HEK293 (cell line): ENCODE results near the gene CTTN.

Experiments used
- CTCF ChIA-PET: fragments of 350-600 bp; formaldehyde crosslinking; extraction: SDS; loops from one replicate; lab custom pipeline; 2021; ENCODE audit warnings: antibody characterized with exemption; lab: Yijun Ruan, JAX
- POLR2A ChIA-PET: fragments of 300-600 bp; formaldehyde crosslinking; extraction: SDS; loops from one replicate; lab custom pipeline; 2020; ENCODE audit warnings: antibody characterized with exemption, inconsistent platforms; lab: Yijun Ruan, JAX
- H3K27ac ChIP-seq: fragments of 200-500 bp; sonication (Bioruptor generic); 2 replicates; pipeline ENCODE4 v1.5.1; 2014; ENCODE audit warnings: low read depth, low read length, control low read depth, inconsistent platforms; ENCODE audit errors: extremely low read depth
- H3K36me3 ChIP-seq, 2 experiments: fragments of 200-500 bp in 1 of 2; sonication (Bioruptor generic) in 1 of 2; 1 replicate in 1 of 2; 2 replicates in 1 of 2; pipeline ENCODE4 v1.5.1; 2014 to 2017; ENCODE audit warnings: inconsistent platforms in 2 of 2, low read length in 2 of 2; ENCODE audit not compliant: control insufficient read depth in 2 of 2, insufficient read depth in 1 of 2
- H3K4me1 ChIP-seq: fragments of 200-500 bp; sonication (Bioruptor generic); 2 replicates; pipeline ENCODE4 v1.5.1; 2014; ENCODE audit warnings: mild to moderate bottlenecking, low read length, inconsistent platforms; ENCODE audit not compliant: control insufficient read depth, insufficient read depth
- H3K4me3 ChIP-seq: 2 replicates; pipeline ENCODE4 v1.5.1; 2011; ENCODE audit warnings: low read depth, mild to moderate bottlenecking, control low read depth, low read length, moderate library complexity
- H3K9me3 ChIP-seq: fragments of 200-500 bp; sonication (Bioruptor generic); 2 replicates; pipeline ENCODE4 v1.5.1; 2014; ENCODE audit warnings: low read depth, low read length, inconsistent platforms; ENCODE audit not compliant: control insufficient read depth, insufficient read depth
- EGR2 ChIP-seq: fragments of 450-650 bp; formaldehyde crosslinking; IDR thresholded peaks from 2 replicates; pipeline ENCODE4 v1.5.1; 2016; ENCODE audit warnings: low read depth, missing biosample characterization, missing genetic modification characterization
- KLF8 ChIP-seq: fragments of 450-650 bp; formaldehyde crosslinking; IDR thresholded peaks from 2 replicates; pipeline ENCODE4 v1.5.1; 2016; ENCODE audit warnings: missing biosample characterization, missing genetic modification characterization
- TRIM28 ChIP-seq: IDR thresholded peaks from 2 replicates; pipeline ENCODE4 v1.6.1; 2011; ENCODE audit warnings: low read length, control low read depth, borderline replicate concordance
- ZEB2 ChIP-seq: fragments of 450-650 bp; formaldehyde crosslinking; IDR thresholded peaks from 2 replicates; pipeline ENCODE4 v1.5.1; 2016; ENCODE audit warnings: missing biosample characterization, missing genetic modification characterization
- ZNF10 ChIP-seq: fragments of 450-650 bp; formaldehyde crosslinking; IDR thresholded peaks from 2 replicates; pipeline ENCODE4 v1.5.1; 2017; ENCODE audit warnings: missing biosample characterization, missing genetic modification characterization
- ZNF146 ChIP-seq: fragments of 450-650 bp; formaldehyde crosslinking; IDR thresholded peaks from 2 replicates; pipeline ENCODE4 v1.5.1; 2016; ENCODE audit warnings: missing biosample characterization, missing genetic modification characterization
- ZNF175 ChIP-seq: fragments of 450-650 bp; formaldehyde crosslinking; IDR thresholded peaks from 2 replicates; pipeline ENCODE4 v1.5.1; 2016; ENCODE audit warnings: missing biosample characterization, missing genetic modification characterization
- ZNF19 ChIP-seq: fragments of 450-650 bp; formaldehyde crosslinking; IDR thresholded peaks from 2 replicates; pipeline ENCODE4; 2016; ENCODE audit warnings: missing biosample characterization, missing genetic modification characterization, low read depth
- ZNF223 ChIP-seq: fragments of 450-650 bp; formaldehyde crosslinking; IDR thresholded peaks from 2 replicates; pipeline ENCODE4 v1.5.1; 2016; ENCODE audit warnings: missing biosample characterization, missing genetic modification characterization
- ZNF311 ChIP-seq: fragments of 450-650 bp; formaldehyde crosslinking; IDR thresholded peaks from 2 replicates; pipeline ENCODE4 v1.5.1; 2017; ENCODE audit warnings: missing biosample characterization, missing genetic modification characterization, borderline replicate concordance
- ZNF324 ChIP-seq: fragments of 450-650 bp; formaldehyde crosslinking; IDR thresholded peaks from 2 replicates; pipeline ENCODE4 v1.5.1; 2016; ENCODE audit warnings: missing biosample characterization, missing genetic modification characterization
- ZNF513 ChIP-seq: fragments of 450-650 bp; IDR thresholded peaks from 2 replicates; pipeline ENCODE4 v1.5.1; 2018; ENCODE audit warnings: missing biosample characterization, missing genetic modification characterization
- ZNF518A ChIP-seq: fragments of 450-650 bp; formaldehyde crosslinking; conservative IDR thresholded peaks from 2 replicates; pipeline ENCODE4 v1.5.1; 2016; ENCODE audit warnings: low read depth, missing biosample characterization, missing genetic modification characterization
- ZNF555 ChIP-seq: fragments of 450-650 bp; formaldehyde crosslinking; conservative IDR thresholded peaks from 2 replicates; pipeline ENCODE4 v1.5.1; 2017; ENCODE audit warnings: missing biosample characterization, mild to moderate bottlenecking, missing genetic modification characterization, inconsistent platforms
- ZNF558 ChIP-seq: fragments of 450-650 bp; formaldehyde crosslinking; IDR thresholded peaks from 2 replicates; pipeline ENCODE4 v1.5.1; 2016; ENCODE audit warnings: missing biosample characterization, missing genetic modification characterization
- ZNF623 ChIP-seq: fragments of 450-650 bp; formaldehyde crosslinking; IDR thresholded peaks from 2 replicates; pipeline ENCODE4 v1.5.1; 2016; ENCODE audit warnings: missing biosample characterization, missing genetic modification characterization
- ZNF624 ChIP-seq: fragments of 450-650 bp; formaldehyde crosslinking; IDR thresholded peaks from 2 replicates; pipeline ENCODE4 v1.5.1; 2017; ENCODE audit warnings: missing biosample characterization, missing genetic modification characterization
- ZNF639 ChIP-seq: fragments of 450-650 bp; formaldehyde crosslinking; IDR thresholded peaks from 2 replicates; pipeline ENCODE4 v1.5.1; 2016; ENCODE audit warnings: missing biosample characterization, missing genetic modification characterization
- ZNF677 ChIP-seq: fragments of 450-650 bp; IDR thresholded peaks from 2 replicates; pipeline ENCODE4 v1.5.0; 2018; ENCODE audit warnings: missing biosample characterization, mild to moderate bottlenecking, missing genetic modification characterization, moderate library complexity
- ZNF777 ChIP-seq: fragments of 450-650 bp; formaldehyde crosslinking; IDR thresholded peaks from 2 replicates; pipeline ENCODE4 v1.5.1; 2017; ENCODE audit warnings: missing biosample characterization, missing genetic modification characterization, borderline replicate concordance
- ZSCAN18 ChIP-seq: fragments of 450-650 bp; formaldehyde crosslinking; IDR thresholded peaks from 2 replicates; pipeline ENCODE4 v1.5.1; 2016; ENCODE audit warnings: missing biosample characterization, missing genetic modification characterization
- TF ChIP-seq, protein P1 (sequence below): fragments of 450-650 bp; formaldehyde crosslinking; IDR thresholded peaks from 2 replicates; pipeline ENCODE4 v1.5.1; 2016; ENCODE audit warnings: missing biosample characterization, missing genetic modification characterization

CTTN gene

DNA sequence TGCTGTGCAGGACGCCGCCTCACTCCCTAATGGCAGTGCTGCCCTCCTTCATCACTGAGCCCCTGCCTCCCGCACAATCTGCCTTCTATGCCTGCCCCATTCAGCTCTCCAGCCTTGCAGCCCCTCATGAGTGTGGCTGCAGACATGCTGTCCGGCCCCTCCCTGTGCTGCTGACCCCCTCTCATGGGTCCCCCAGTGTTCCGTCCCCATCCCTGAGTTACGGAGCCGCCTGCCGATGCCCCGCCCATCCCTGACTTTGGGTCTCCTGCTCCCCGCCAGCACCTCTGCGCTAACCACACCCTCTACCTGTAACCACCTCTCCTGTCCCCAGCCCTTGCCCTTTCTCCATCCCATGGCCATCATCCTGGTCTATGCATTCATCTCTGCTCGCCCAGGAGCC lies 33.3 kb downstream of the CTTN start:
- peaks cover 0 to 94% of the 10 kb centered on the region in 2 experiments; a peak in 2 of 3 replicates for H3K36me3 ChIP-seq
- H3K9me3 ChIP-seq, result no peaks in the 10 kb centered on the region
- no peaks in the 10 kb centered on the region for H3K4me1 ChIP-seq
- CTCF ChIA-PET, result no interaction called here
- POLR2A ChIA-PET, result no interaction called here
- TF ChIP-seq ZNF311, result no peak
- TF ChIP-seq ZNF324 (tag by site-specific recombination), result no peak
- TF ChIP-seq ZNF558 (tag by site-specific recombination), result no peak
- no peak for TF ChIP-seq ZNF19
- TF ChIP-seq ZNF513 (tag by site-specific recombination), result no peak
- TF ChIP-seq, protein P1, sequence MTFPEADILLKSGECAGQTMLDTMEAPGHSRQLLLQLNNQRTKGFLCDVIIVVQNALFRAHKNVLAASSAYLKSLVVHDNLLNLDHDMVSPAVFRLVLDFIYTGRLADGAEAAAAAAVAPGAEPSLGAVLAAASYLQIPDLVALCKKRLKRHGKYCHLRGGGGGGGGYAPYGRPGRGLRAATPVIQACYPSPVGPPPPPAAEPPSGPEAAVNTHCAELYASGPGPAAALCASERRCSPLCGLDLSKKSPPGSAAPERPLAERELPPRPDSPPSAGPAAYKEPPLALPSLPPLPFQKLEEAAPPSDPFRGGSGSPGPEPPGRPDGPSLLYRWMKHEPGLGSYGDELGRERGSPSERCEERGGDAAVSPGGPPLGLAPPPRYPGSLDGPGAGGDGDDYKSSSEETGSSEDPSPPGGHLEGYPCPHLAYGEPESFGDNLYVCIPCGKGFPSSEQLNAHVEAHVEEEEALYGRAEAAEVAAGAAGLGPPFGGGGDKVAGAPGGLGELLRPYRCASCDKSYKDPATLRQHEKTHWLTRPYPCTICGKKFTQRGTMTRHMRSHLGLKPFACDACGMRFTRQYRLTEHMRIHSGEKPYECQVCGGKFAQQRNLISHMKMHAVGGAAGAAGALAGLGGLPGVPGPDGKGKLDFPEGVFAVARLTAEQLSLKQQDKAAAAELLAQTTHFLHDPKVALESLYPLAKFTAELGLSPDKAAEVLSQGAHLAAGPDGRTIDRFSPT (tag by site-specific recombination), result no peak
- TF ChIP-seq ZNF175, result no peak
- TF ChIP-seq ZNF777 (tag by site-specific recombination), result no peak
- TF ChIP-seq ZNF677 (tag by site-specific recombination), result no peak
- no peak for TF ChIP-seq ZNF555 (tag by site-specific recombination)
- TF ChIP-seq, all 188 proteins: peak for 0
- Histone ChIP-seq H3K27ac (no peak overlapping the region), H3K4me3 (no peak overlapping the region)

GRCh38 chr11:70432065-70432464 lies 33.7 kb downstream of the CTTN start:
- ChIA-PET POLR2A (no interaction called here), CTCF (no interaction called here)
- H3K36me3 ChIP-seq, result peaks cover 0 to 97% of the 10 kb centered on the region in 2 experiments; a peak in 2 of 3 replicates
- H3K4me3 ChIP-seq, result no peak overlapping the region
- H3K4me1 ChIP-seq, result no peaks in the 10 kb centered on the region
- no peak overlapping the region for H3K27ac ChIP-seq
- TF ChIP-seq ZNF146 (tag by site-specific recombination) (no peak), EGR2 (tag by site-specific recombination) (no peak), KLF8 (tag by site-specific recombination) (no peak), ZNF10 (tag by site-specific recombination) (no peak), ZNF639 (tag by site-specific recombination) (no peak), ZEB2 (tag by site-specific recombination) (no peak), ZNF223 (no peak), ZSCAN18 (tag by site-specific recombination) (no peak), ZNF624 (tag by site-specific recombination) (no peak), ZNF518A (no peak), ZNF623 (no peak), TRIM28 (no peak)
- H3K9me3 ChIP-seq, result no peaks in the 10 kb centered on the region
